ENCODE results near the gene RASA4B. TPM values are rescaled to one million over a fixed set of nuclear protein-coding genes. Genes with fewer than 3 reads are reported as not detected.
A peak's percentile ranks its signal among the peaks of the same experiment; 100 is the strongest.
"Not testable (repeated sequence)": the region's sequence is repeated elsewhere in the genome, so short reads cannot be mapped to it uniquely, and the experiment has no call there.

Gene RASA4B
- total and polyA plus RNA-seq, 8 donors, result 7.8 to 93.4 (median 9.3) TPM

DNA sequence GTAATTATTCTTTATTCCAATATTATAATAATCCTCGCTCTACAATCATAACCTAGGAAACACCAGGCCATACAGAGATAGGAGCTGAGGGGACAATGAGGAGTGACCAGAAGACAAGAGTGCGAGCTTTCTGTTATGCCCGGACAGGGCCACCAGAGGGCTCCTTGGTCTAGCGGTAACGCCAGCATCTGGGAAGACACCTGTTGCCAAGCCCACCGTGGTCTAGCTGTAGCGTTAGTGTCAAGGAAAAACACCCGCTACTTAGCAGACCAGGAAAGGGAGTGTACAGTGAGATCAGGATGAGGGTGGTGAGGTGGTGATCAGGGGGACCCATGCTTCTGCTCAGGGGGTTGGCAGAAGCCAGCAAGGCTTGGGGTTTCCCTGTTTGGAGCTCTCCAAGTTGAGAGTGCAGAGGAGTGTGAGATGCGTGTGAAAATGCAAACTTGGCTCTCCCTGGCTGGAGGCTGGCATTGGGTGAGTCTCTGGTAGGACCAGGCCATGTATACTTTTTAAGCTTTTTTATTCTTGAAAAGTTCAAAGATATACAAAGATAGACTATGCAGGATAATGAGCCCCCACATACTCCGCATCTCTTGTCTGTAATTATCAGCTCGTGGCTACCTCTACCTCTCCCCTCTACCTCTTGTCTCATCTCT, 37.5 kb downstream of the RASA4B start:
- H3K36me3 ChIP-seq; H3K27me3 ChIP-seq; H3K4me3 ChIP-seq; H3K4me1 ChIP-seq; H3K27ac ChIP-seq; intact Hi-C loops (cut with DNase I); H3K9me3 ChIP-seq; FAIRE-seq: not testable (repeated sequence)
- WGBS, 2 donors, result 2 to 3% methylated on average over 6 to 8 of the region's 11 CpGs
- peak; percentile 22 to 69 (median 46) for DNase-seq
- ATAC-seq, result peak; percentile 21 to 70 (median 58)
- TF ChIP-seq, protein P1, sequence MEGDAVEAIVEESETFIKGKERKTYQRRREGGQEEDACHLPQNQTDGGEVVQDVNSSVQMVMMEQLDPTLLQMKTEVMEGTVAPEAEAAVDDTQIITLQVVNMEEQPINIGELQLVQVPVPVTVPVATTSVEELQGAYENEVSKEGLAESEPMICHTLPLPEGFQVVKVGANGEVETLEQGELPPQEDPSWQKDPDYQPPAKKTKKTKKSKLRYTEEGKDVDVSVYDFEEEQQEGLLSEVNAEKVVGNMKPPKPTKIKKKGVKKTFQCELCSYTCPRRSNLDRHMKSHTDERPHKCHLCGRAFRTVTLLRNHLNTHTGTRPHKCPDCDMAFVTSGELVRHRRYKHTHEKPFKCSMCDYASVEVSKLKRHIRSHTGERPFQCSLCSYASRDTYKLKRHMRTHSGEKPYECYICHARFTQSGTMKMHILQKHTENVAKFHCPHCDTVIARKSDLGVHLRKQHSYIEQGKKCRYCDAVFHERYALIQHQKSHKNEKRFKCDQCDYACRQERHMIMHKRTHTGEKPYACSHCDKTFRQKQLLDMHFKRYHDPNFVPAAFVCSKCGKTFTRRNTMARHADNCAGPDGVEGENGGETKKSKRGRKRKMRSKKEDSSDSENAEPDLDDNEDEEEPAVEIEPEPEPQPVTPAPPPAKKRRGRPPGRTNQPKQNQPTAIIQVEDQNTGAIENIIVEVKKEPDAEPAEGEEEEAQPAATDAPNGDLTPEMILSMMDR (IDR thresholded peaks at IDR 0.05), result peak in 1 of 4 donors; percentile 19

DNA sequence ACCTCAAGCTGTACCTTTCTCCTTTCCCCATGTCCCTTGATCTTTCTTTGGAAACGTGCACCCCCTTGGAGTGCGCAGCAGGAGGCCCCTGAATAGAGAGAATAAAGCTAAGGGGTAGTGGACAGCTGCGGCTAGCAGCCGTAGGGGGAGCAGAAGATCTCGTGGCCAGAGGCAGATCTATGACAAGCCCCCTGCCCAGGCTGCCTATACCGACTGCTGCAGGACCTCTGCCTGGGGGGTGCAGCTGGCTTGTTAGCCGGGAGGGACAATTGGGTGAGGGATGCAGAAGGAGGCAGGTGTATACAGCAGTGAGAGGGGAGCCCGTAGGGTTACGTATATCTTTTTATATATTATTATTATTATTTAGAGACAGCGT, 38.4 kb downstream of the RASA4B start:
- intact Hi-C loops (cut with DNase I); FAIRE-seq; H3K4me3 ChIP-seq; H3K27me3 ChIP-seq; DNase-seq; H3K9me3 ChIP-seq; H3K36me3 ChIP-seq; H3K27ac ChIP-seq; H3K4me1 ChIP-seq: not testable (repeated sequence)
- peak; percentile 14 to 29 (median 20) for ATAC-seq
- WGBS, 2 donors, result 5% methylated on average over 2 of the region's 10 CpGs; no CpG with 5 or more reads in 1 of the 2 donors

DNA sequence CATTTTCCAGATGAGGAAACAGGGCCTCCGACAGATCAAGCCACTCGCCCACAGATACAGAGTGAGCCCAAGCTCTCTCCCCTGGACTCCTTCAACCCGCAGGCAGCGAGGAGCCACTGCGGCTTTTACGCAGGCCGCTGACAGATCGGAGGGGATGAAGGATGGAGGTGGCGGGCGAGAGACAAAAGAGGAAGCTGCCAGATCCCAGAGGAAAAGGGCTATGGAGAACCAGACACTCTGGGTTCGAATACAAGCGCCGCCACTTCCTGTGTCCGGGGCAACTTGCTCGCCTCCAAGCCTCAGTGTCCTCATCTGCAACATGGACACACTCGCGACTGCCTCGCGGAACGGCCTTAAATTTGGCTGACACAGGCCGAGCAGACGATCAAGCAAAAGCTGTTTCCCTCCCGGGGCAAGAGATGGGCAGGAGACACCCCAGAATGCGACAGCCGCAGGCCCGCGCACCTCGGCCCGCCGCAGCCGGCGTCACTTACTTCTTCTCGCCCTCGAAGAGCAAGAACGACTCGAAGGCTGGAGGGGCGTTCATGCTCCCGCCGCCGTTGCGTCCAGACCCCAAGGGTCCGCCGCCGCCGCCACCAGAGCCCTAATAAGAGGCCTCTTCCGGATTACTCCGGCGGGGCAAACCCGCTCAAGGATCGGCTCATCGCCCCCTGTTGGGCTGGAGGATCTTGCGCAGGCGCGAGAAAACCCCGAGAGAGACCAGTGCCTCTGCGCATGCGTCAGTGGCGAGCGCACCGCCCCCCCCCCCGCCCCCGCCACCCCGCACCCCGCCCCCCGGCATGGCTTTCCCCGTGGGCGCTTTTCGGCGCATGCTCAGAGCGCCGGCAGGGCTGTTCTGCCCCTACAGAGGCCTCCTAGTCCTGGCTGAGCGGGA, 39.0 kb downstream of the RASA4B start, which contains the start of gene POLR2J:
POLR2J (minus strand) TSS at position 609 of the 895 bp plus-strand sequence; CDS start at position 547, 62 bp downstream.
- DNase-seq (peak; percentile 65 to 95 (median 90)), ATAC-seq (peak; percentile 94 to 97 (median 96))
- H3K4me1 ChIP-seq; H3K27me3 ChIP-seq; H3K27ac ChIP-seq; intact Hi-C loops (cut with DNase I); FAIRE-seq; H3K36me3 ChIP-seq; H3K9me3 ChIP-seq: not testable (repeated sequence)
- H3K4me3 ChIP-seq, result peak within 1 kb of the TSS in 3 of 4 donors; percentile 18 to 39 (median 37)
- 0% methylated on average over 18 to 53 of the region's 72 CpGs for WGBS, 2 donors
- TF ChIP-seq, protein P1 (IDR thresholded peaks at IDR 0.05), result peak in 3 of 4 donors; percentile 23 to 50 (median 42)

DNA sequence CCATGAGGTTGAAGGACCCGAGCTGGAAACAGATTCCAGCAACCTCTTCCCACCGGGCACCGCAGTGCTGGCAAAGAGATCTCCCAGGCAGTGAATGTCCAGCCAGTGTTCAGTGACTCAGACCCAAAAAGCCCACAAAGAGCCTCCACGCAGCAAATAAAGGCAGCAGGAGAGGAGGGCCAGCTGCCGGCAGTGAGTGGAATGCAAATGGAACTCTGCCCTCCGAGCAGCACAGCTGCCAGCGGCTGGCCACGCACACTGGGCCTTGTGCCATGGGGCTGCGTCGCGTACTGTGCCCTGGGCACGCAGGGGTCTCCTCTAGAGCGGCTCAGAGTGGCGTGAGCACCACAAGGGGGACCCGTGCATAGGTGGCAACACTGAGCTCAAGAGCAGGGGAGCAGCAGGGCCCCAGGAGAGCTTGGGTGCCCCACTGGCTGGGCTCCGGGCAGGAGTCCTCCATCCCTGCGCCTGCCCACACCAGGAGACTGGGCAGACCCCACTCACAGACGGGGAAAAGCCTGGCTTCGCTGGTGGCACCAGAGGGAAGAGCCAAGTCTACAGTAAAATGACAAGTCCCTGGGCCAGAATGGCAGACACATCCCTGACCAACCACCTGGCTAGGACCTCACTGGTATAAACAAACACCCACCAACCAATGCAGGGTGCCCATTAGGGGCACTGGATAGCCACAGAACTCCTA, 42.7 kb downstream of the RASA4B start:
- FAIRE-seq, result not testable (repeated sequence)

DNA sequence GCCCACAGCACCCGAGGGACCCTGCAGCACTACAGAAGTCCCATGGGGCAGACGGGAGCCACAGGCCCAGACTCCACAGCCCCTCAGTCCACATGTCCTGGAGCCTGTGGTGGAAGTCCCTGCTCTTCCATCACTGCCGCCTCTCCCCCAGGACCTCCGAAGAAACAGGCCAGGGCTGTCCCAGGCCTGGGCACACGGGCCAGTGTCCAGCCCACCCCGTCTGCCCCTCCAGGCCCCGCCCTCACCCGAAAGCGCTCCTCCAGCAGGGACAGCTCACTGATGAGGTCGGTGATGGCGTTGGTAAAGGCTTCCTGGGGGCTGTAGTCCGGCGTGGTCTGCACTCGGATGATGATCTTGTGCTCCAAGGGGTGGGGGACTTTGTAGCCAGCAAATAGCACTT, 43.5 kb downstream of the RASA4B start:
- H3K36me3 ChIP-seq; H3K27me3 ChIP-seq; H3K4me1 ChIP-seq; intact Hi-C loops (cut with DNase I); ATAC-seq; H3K27ac ChIP-seq; FAIRE-seq; H3K9me3 ChIP-seq; H3K4me3 ChIP-seq: not testable (repeated sequence)
- WGBS, 2 donors, result 83 to 100% methylated on average over 1 to 11 of the region's 14 CpGs
- DNase-seq, result peak in 4 of 6 donors; percentile 5 to 25 (median 18)

More for the DNA sequence above, 42.7 kb downstream of the RASA4B start:
- peak in 3 of 6 donors; percentile 3 to 27 (median 22) for DNase-seq
- H3K36me3 ChIP-seq; intact Hi-C loops (cut with DNase I); H3K9me3 ChIP-seq; H3K27ac ChIP-seq; H3K4me3 ChIP-seq; H3K4me1 ChIP-seq; H3K27me3 ChIP-seq; ATAC-seq: not testable (repeated sequence)
- WGBS, 2 donors, result 80 to 83% methylated on average over 6 to 12 of the region's 19 CpGs
